ENCODE results near the gene LENEP.

DNA sequence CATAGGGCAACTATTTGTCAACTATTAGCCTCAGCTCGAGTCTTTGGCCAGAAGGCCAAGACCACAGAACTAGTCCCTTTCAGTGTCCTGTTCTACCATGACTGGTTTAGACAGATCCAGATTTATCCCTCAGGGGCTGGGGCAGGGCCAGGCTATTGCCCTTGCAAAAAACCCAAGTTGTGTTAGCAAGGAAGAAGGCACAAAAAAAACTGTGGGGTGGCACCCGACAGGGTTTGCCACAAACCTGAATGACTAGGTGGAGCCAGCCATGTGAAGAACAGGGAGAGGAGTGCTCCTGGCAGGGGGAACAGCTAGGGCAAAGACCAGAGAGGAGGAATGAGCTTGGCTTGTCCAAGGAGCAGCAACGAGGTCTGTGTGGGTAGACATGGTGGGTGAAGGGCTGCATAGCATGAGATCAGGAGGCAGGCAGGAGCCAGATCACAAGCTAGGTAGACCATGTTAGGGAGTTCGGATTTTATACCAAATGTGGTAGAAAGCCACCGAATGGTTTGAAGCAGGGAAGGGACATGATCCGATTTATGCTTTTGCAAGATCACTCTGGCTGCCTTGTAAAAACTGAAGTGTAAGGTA lies 44.6 kb downstream of the LENEP start:
- TF ChIP-seq, protein P1, sequence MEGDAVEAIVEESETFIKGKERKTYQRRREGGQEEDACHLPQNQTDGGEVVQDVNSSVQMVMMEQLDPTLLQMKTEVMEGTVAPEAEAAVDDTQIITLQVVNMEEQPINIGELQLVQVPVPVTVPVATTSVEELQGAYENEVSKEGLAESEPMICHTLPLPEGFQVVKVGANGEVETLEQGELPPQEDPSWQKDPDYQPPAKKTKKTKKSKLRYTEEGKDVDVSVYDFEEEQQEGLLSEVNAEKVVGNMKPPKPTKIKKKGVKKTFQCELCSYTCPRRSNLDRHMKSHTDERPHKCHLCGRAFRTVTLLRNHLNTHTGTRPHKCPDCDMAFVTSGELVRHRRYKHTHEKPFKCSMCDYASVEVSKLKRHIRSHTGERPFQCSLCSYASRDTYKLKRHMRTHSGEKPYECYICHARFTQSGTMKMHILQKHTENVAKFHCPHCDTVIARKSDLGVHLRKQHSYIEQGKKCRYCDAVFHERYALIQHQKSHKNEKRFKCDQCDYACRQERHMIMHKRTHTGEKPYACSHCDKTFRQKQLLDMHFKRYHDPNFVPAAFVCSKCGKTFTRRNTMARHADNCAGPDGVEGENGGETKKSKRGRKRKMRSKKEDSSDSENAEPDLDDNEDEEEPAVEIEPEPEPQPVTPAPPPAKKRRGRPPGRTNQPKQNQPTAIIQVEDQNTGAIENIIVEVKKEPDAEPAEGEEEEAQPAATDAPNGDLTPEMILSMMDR (IDR thresholded peaks at IDR 0.05; ENCODE audit: insufficient read depth, low read depth, low read length): no peak
- TF ChIP-seq EZH2 (IDR thresholded peaks at IDR 0.05; ENCODE audit: insufficient read depth, low read length): no peak
